ENCODE data around the gene PHC3. TPM values are rescaled to one million over a fixed set of nuclear protein-coding genes. Genes with fewer than 3 reads are reported as not detected.

Gene PHC3
- total and polyA plus RNA-seq, 2 of the 13 experiments (the other 11 are each of a cell fraction or from before 2014, with no cell fraction given): 24.1 to 49.0 TPM

- TF ChIP-seq ZNF280B (CRISPR knock-in tag; IDR thresholded peaks at IDR 0.05; ENCODE audit: borderline replicate concordance) (no peak; the same call in 1 of the 2 replicates), ZNF383 (CRISPR knock-in tag; IDR thresholded peaks at IDR 0.05; ENCODE audit: borderline replicate concordance) (no peak), RFX1 (IDR thresholded peaks at IDR 0.05) (no peak), PHF8 (CRISPR knock-in tag; IDR thresholded peaks at IDR 0.05) (peak; percentile 84), ZNF543 (CRISPR knock-in tag; IDR thresholded peaks at IDR 0.05) (peak; percentile 48; the same call in 1 of the 2 replicates), ZNF784 (CRISPR knock-in tag; IDR thresholded peaks at IDR 0.05; ENCODE audit: borderline replicate concordance) (no peak), PRDM4 (CRISPR knock-in tag; IDR thresholded peaks at IDR 0.05; ENCODE audit: borderline replicate concordance) (no peak), SSRP1 (CRISPR knock-in tag; IDR thresholded peaks at IDR 0.05) (no peak), THYN1 (CRISPR knock-in tag; IDR thresholded peaks at IDR 0.05; ENCODE audit: borderline replicate concordance, low read depth) (no peak), GATA4 (IDR thresholded peaks at IDR 0.05; ENCODE audit: borderline replicate concordance, low read depth) (no peak), DRAP1 (CRISPR knock-in tag; IDR thresholded peaks at IDR 0.05) (peak; percentile 65), SMYD3 (CRISPR knock-in tag; IDR thresholded peaks at IDR 0.05) (no peak), ARNTL (CRISPR knock-in tag; IDR thresholded peaks at IDR 0.05) (peak; percentile 58; the same call in 1 of the 2 replicates), PRDM15 (CRISPR knock-in tag; IDR thresholded peaks at IDR 0.05) (no peak), NAIF1 (CRISPR knock-in tag; IDR thresholded peaks at IDR 0.05; ENCODE audit: borderline replicate concordance) (peak; percentile 82; the same call in 1 of the 2 replicates), AGO1 (IDR thresholded peaks at IDR 0.05; ENCODE audit: low read depth, low read length, poor library complexity, severe bottlenecking) (no peak), MTA1 (CRISPR knock-in tag; IDR thresholded peaks at IDR 0.05; ENCODE audit: borderline replicate concordance) (peak; percentile 45; the same call in 1 of the 2 replicates), ATF7 (IDR thresholded peaks at IDR 0.05) (no peak), ATF7 (CRISPR knock-in tag; IDR thresholded peaks at IDR 0.05) (no peak)
Observed at GRCh38 chr3:170180908-170181885, at the start of gene PHC3 (continued).
